HG03565 (cell line): Measurements from ENCODE around the gene TDRD6.
"Not testable (repeated sequence)": the region's sequence is repeated elsewhere in the genome, so short reads cannot be mapped to it uniquely, and the experiment has no call there.

ENCODE experiments used
- ATAC-seq: cut with Tn5 transposase; IDR thresholded peaks from one replicate; pipeline ENCODE4 v1.9.1; 2021; ENCODE audit warnings: mild to moderate bottlenecking, moderate library complexity; ENCODE audit not compliant: unreplicated experiment

The TDRD6 gene

DNA sequence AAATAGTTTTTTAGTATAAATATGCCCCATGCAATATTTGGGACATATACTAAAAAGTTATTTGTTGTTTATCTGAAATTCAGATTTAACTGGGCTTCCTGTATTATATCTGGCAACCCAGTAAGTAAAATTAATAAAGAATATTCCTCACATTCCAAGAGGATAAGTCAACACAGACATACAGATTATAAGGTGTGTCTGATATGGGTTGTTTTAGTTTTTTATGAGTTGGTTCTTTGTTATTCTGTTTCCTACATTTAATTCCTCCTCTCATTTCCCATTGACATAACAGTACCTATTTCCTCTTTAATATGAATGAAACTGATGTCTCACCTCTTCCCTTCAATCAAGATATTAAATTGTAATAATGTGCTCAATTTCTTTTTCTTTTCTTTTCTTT, 49.2 kb downstream of the TDRD6 start:
- no peak for ATAC-seq

DNA sequence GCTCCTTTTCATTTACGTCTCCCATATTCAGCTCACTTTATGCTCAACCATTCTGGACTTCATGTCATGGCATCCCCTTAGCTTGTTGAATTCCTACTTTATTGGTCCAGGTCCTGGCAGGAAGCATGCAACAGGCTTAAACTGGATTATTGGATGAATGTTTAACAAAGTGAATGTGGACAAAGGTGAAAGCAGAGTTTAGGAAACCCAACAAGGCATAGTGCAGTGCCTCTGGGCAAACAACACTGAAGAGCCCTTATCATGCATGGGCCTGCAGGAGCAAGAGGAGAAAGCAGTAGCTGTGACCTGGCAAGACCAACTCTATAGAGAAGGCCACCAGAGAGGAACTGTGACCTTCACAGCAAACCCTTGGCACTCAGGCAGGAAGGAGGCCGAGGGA, 53.8 kb downstream of the TDRD6 start:
- no peak for ATAC-seq

DNA sequence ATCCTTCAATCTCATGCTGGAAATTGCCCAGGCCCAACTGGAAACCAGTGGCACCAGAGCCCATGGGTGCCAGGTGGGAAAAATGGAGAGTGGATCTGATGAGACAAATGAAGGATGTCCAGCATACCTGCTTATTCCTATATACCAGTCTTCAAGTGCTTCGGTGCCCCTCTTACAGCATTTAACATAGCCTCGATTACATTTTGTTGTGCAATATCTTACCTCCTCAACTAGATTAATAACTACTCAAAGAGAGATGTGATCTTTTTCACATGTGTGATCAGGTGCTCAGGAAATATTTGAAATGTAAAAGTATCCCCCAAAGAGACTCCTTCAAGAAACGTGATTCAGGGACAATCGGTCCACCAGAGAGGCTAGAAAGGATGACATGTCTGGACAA, 54.2 kb downstream of the TDRD6 start:
- no peak for ATAC-seq

DNA sequence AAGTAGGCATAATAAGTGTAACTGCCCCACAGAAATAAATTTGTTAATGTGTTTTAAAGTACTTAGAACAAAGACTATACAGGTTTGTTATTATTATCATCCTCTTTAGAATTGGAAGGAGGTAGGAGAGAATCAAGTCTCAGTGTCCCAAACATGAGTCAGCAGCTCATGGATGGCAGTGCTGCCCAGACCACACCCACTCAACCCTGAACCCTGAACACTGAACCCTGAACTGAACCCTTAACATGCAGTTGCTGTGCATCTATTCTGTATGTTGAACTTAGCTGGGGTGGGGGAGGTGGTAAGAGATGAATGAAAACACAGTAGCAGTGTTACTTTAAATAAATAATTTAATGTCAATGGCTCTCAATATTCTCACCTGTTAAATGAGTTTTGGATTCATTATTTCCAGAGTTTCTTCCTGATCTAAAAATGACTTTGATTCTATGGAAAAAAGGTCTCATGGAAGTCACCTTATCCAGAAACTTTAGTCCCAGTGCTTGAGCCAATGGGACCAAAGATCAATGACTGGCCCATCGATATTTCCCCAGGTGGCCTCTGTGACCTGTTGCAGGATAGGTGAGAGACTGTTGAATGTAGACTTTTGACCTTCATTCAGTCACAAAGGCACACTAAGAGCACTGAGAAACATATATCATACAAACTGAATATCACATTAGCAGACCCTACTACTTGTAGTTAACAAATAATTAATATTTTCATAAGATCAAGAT, 55.9 kb downstream of the TDRD6 start:
- no peak for ATAC-seq

DNA sequence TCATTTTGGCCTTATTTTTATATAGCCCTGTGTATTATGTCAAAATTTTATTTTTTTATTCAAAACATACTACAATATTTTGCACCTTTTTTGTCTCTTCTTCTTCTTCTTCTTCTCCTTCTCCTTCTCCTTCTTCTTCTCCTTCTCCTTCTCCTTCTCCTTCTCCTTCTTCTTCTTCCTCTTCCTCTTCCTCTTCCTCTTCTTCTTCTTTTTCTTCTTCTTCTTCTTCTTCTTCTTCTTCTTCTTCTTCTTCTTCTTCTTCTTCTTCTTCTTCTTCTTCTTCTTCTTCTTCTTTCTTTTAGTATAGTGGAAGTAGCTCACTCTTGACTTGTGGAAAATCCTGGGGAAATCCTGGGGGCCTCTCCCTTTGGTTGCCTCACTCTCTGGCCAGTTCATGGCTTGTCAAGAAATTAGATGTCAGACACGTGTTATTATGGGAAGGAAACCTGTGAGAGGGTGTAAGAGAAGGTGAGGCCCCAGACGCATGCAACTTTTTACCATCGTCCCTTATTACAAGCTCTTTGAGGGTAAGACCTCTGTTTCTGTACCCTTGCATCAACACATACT, 56.6 kb downstream of the TDRD6 start:
- not testable (repeated sequence) for ATAC-seq

DNA sequence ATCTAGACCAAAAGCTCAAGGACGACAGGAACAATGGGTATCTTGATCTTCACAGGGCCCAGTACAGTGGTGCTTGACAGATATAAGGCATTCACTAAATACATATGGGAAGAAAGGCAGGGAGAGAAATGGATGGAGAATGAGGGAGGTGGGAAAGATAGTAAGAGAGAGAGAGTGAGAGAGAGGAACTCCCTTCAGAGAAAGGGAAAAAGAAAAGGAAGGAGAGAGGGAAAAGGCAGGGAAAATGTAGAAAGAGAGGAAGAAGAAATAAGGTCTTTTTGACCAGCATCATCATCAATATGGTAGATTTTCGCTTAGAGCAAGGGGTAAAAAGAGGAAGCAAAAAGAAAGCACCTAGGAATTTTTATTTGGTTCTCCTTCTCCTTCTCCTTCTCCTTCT, 58.3 kb downstream of the TDRD6 start:
- ATAC-seq = no peak

DNA sequence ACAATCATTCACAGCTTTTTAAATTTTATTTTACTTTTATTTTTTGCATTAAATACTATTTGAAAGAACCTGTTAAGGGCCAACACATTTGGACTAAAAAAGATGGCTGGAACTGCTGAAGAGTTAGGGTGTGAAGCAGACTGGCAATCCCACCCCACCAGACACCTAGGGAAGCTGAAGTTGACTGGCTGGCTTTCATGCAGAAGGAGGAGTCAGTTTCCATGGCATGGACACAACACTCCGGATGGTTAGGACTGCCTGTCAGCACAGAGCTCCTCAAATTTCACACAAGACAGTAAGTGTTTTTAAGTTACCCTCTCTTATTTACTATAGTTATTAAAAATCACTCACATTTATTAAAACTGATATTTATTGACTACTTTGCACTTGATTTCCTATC, 59.0 kb downstream of the TDRD6 start, which contains the start of gene ANKRD66:
ANKRD66 (plus strand) TSS at position 238 of the 400 bp plus-strand sequence. CDS start 5,016 bp downstream, outside the sequence.
- ATAC-seq = no peak

DNA sequence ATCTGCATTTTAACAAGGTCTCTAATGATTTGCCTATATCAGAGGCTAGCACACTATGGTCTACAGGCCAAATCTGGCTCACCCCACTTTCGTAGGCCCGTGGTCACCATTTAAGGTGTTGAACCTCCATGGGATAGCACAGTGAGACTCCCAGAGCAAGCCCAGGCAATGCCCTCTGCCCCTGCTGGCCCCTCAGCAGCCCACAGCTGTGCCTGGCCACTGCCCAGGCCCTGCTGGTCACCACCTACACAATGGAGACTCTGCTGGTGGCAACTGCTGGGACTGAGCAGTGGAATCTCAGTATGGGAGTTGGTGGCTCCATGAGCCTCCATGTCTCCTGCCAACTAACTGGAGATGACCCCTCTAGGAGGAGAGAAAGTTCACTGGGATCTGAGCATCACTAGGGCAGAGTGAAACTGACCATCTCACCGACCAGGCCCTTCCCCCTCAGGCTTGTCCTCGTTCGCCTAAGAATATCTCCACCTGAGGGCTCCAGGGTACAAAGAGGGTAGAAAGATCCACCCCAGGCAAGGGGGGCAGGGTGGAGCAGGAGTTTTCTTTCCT, 61.3 kb downstream of the TDRD6 start:
- ATAC-seq = no peak

DNA sequence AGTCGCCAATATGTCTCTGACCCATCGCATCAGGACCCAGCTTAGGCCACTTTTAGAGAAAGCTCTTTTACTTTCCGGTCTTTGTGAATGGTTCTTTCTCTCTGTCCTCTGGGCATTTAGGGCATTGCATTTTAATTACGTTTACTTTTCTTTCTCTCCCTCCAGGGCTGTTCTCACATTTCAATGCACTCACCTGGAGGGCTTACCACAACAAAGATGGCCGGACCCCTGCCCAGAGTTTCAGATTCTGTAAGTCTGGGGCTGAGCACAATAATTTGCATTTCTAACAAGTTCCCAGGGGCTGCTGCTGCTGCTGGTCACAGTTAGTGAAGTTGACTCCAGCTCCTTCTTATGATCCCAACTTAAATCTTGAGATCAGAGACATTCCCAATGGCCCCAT, 62.0 kb downstream of the TDRD6 start:
- no peak for ATAC-seq

DNA sequence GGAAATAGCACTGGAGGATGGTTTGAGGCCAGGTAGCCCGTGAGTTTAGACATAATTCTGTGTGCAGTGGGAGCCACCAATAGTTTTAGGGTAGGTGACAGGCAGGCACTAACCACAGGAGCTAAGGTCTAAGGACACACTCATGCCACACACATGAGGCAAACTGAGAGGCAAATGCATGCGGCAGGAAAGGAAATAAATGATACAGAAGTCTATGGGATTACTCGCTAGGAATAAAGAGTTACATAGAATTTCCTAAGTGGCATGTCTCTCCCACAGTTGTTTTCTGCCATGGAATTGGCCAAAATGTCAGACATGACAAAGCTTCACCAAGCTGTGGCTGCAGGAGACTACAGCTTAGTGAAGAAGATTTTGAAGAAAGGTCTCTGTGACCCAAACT, 64.0 kb downstream of the TDRD6 start:
- ATAC-seq = no peak
